NCI-H1092 treated with DMSO at 0.1 percent for 48 hours (cell line): ENCODE measurements around the gene EPAS1.

Source experiments
- DNase-seq: peaks from one replicate; lab custom pipeline; 2025; lab: John Stamatoyannopoulos, UW

Gene EPAS1

GRCh38 chr2:46339676-46340459 is 42.7 kb downstream of the EPAS1 start:
- DNase-seq, result no peak

GRCh38 chr2:46340740-46341420 is 43.7 kb downstream of the EPAS1 start:
- no peak for DNase-seq

GRCh38 chr2:46342566-46343315 is 45.5 kb downstream of the EPAS1 start:
- no peak for DNase-seq

GRCh38 chr2:46344706-46345105 is 47.5 kb downstream of the EPAS1 start:
- no peak for DNase-seq

- no peak for DNase-seq
Observed at GRCh38 chr2:46345775-46346174, 48.6 kb downstream of the EPAS1 start.

- no peak for DNase-seq
Observed at GRCh38 chr2:46346719-46347118, 49.5 kb downstream of the EPAS1 start.

- no peak for DNase-seq
Observed at GRCh38 chr2:46347648-46348280, 50.6 kb downstream of the EPAS1 start.

- DNase-seq, result no peak
Observed at GRCh38 chr2:46349115-46349547, 51.9 kb downstream of the EPAS1 start.

- DNase-seq, result no peak
Observed at GRCh38 chr2:46350029-46350689, 53.0 kb downstream of the EPAS1 start.

- DNase-seq, result no peak
Observed at GRCh38 chr2:46351098-46351749, 54.0 kb downstream of the EPAS1 start.

- no peak for DNase-seq
Observed at GRCh38 chr2:46351750-46352138, 54.5 kb downstream of the EPAS1 start.

- DNase-seq, result no peak
Observed at GRCh38 chr2:46352621-46353020, 55.4 kb downstream of the EPAS1 start.

- no peak for DNase-seq
Observed at GRCh38 chr2:46353509-46353908, 56.3 kb downstream of the EPAS1 start.

- DNase-seq, result no peak
Observed at GRCh38 chr2:46355756-46356155, 58.5 kb downstream of the EPAS1 start.

- no peak for DNase-seq
Observed at GRCh38 chr2:46356991-46357390, 59.8 kb downstream of the EPAS1 start.

GRCh38 chr2:46358713-46359112 is 61.5 kb downstream of the EPAS1 start:
- no peak for DNase-seq

GRCh38 chr2:46360303-46360702 is 63.1 kb downstream of the EPAS1 start:
- DNase-seq, result no peak

GRCh38 chr2:46361920-46362666 is 64.9 kb downstream of the EPAS1 start:
- DNase-seq, result no peak

- no peak for DNase-seq
Observed at GRCh38 chr2:46362667-46363012, 65.4 kb downstream of the EPAS1 start.

GRCh38 chr2:46363535-46364170 is 66.4 kb downstream of the EPAS1 start:
- DNase-seq, result no peak
